ENCODE data around the gene ACO1. TPM values are rescaled to one million over a fixed set of nuclear protein-coding genes. Genes with fewer than 3 reads are reported as not detected.

The ACO1 gene
- total RNA-seq, 4 donors from 2014 or later: 10.0 to 39.5 (median 24.9) TPM

- no peaks in the 10 kb centered on the region for H3K36me3 ChIP-seq
- DNase-seq: no peak
- no peaks in the 10 kb centered on the region for H3K27me3 ChIP-seq
- no peak overlapping the region for H3K27ac ChIP-seq
- no peaks in the 10 kb centered on the region for H3K9me3 ChIP-seq
- intact Hi-C loops (cut with DNase I; ENCODE audit: low total_unique reads): no loop called here
- no peak overlapping the region for H3K4me3 ChIP-seq
- no peak for TF ChIP-seq CTCF (IDR thresholded peaks at IDR 0.05)
- TF ChIP-seq POLR2A (IDR thresholded peaks at IDR 0.05): no peak
- H3K4me1 ChIP-seq: no peaks in the 10 kb centered on the region
Measured at GRCh38 chr9:32344551-32345182, 39.8 kb upstream of the ACO1 start.

GRCh38 chr9:32345243-32345642 is 39.2 kb upstream of the ACO1 start:
- TF ChIP-seq CTCF (IDR thresholded peaks at IDR 0.05): no peak
- TF ChIP-seq POLR2A (IDR thresholded peaks at IDR 0.05): no peak
- Histone ChIP-seq H3K4me3 (no peak overlapping the region), H3K27ac (no peak overlapping the region), H3K4me1 (no peaks in the 10 kb centered on the region), H3K36me3 (no peaks in the 10 kb centered on the region), H3K27me3 (no peaks in the 10 kb centered on the region), H3K9me3 (no peaks in the 10 kb centered on the region)
- DNase-seq: no peak
- intact Hi-C loops (cut with DNase I; ENCODE audit: low total_unique reads): no loop called here

GRCh38 chr9:32347571-32347970 is 36.9 kb upstream of the ACO1 start:
- Histone ChIP-seq H3K27ac (no peak overlapping the region), H3K9me3 (no peaks in the 10 kb centered on the region), H3K27me3 (no peaks in the 10 kb centered on the region), H3K36me3 (no peaks in the 10 kb centered on the region), H3K4me3 (no peak overlapping the region), H3K4me1 (no peaks in the 10 kb centered on the region)
- TF ChIP-seq POLR2A (IDR thresholded peaks at IDR 0.05) (no peak), CTCF (IDR thresholded peaks at IDR 0.05) (no peak)
- intact Hi-C loops (cut with DNase I; ENCODE audit: low total_unique reads): no loop called here
- no peak for DNase-seq

GRCh38 chr9:32348106-32348695 is 36.2 kb upstream of the ACO1 start:
- no peak for TF ChIP-seq POLR2A (IDR thresholded peaks at IDR 0.05)
- TF ChIP-seq CTCF (IDR thresholded peaks at IDR 0.05): no peak
- Histone ChIP-seq H3K27me3 (no peaks in the 10 kb centered on the region), H3K4me1 (no peaks in the 10 kb centered on the region), H3K4me3 (no peak overlapping the region), H3K27ac (no peak overlapping the region), H3K36me3 (no peaks in the 10 kb centered on the region), H3K9me3 (no peaks in the 10 kb centered on the region)
- no peak for DNase-seq
- intact Hi-C loops (cut with DNase I; ENCODE audit: low total_unique reads): no loop called here

GRCh38 chr9:32349013-32349412 is 35.4 kb upstream of the ACO1 start:
- Histone ChIP-seq H3K36me3 (no peaks in the 10 kb centered on the region), H3K27ac (no peak overlapping the region), H3K4me1 (no peaks in the 10 kb centered on the region), H3K27me3 (no peaks in the 10 kb centered on the region), H3K9me3 (no peaks in the 10 kb centered on the region), H3K4me3 (no peak overlapping the region)
- TF ChIP-seq CTCF (IDR thresholded peaks at IDR 0.05) (no peak), POLR2A (IDR thresholded peaks at IDR 0.05) (no peak)
- intact Hi-C loops (cut with DNase I; ENCODE audit: low total_unique reads): no loop called here
- DNase-seq: no peak
